ENCODE measurements around the gene PPP1R1B. TPM values are rescaled to one million over a fixed set of nuclear protein-coding genes. Genes with fewer than 3 reads are reported as not detected.

PPP1R1B gene
- total RNA-seq, 1 donor from 2014 or later, result not detected

DNA sequence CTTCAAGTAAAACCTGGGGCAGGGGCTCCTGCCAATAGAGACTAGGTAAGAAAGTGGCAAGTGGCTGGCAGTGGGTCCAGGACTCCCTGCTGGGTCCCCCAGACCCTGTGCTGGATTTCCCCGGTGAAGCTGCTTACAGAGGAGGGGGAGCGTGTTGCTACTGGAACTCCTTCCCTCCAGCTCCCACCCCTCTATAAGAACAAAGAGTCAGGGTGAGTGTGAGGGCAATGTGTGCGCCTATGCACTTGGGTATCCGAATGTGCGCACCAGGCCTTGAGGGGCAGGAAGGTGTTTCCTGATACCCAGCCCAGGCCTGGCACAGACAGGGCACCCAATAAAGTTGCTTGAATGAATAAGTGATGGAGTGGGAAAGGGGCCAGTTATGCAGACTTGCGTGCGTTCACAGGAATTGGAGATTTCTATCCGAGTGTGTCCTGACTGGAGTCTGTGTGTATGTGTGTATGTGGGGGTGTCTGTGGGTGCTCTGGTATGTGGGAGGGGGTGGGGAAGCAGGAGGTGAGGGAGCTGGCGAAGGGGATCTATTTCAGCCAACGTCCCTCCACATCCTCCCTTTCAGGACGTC is 30.7 kb upstream of the PPP1R1B start:
- H3K4me3 Mint-ChIP-seq (ENCODE audit: low read depth), result no peak overlapping the region
- H3K27ac Mint-ChIP-seq, result no peak overlapping the region
- no peak for DNase-seq (ENCODE audit: low spot score, unreplicated experiment)
- peaks cover 1% of the 10 kb centered on the region for H3K36me3 Mint-ChIP-seq (ENCODE audit: insufficient read depth)
- H3K9me3 Mint-ChIP-seq (ENCODE audit: low read depth), result no peaks in the 10 kb centered on the region
- H3K4me1 Mint-ChIP-seq (ENCODE audit: low read depth), result no peaks in the 10 kb centered on the region
- TF ChIP-seq, protein P1, sequence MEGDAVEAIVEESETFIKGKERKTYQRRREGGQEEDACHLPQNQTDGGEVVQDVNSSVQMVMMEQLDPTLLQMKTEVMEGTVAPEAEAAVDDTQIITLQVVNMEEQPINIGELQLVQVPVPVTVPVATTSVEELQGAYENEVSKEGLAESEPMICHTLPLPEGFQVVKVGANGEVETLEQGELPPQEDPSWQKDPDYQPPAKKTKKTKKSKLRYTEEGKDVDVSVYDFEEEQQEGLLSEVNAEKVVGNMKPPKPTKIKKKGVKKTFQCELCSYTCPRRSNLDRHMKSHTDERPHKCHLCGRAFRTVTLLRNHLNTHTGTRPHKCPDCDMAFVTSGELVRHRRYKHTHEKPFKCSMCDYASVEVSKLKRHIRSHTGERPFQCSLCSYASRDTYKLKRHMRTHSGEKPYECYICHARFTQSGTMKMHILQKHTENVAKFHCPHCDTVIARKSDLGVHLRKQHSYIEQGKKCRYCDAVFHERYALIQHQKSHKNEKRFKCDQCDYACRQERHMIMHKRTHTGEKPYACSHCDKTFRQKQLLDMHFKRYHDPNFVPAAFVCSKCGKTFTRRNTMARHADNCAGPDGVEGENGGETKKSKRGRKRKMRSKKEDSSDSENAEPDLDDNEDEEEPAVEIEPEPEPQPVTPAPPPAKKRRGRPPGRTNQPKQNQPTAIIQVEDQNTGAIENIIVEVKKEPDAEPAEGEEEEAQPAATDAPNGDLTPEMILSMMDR (IDR thresholded peaks at IDR 0.05; ENCODE audit: unreplicated experiment), result no peak
- H3K27me3 Mint-ChIP-seq, result peaks cover 92% of the 10 kb centered on the region

DNA sequence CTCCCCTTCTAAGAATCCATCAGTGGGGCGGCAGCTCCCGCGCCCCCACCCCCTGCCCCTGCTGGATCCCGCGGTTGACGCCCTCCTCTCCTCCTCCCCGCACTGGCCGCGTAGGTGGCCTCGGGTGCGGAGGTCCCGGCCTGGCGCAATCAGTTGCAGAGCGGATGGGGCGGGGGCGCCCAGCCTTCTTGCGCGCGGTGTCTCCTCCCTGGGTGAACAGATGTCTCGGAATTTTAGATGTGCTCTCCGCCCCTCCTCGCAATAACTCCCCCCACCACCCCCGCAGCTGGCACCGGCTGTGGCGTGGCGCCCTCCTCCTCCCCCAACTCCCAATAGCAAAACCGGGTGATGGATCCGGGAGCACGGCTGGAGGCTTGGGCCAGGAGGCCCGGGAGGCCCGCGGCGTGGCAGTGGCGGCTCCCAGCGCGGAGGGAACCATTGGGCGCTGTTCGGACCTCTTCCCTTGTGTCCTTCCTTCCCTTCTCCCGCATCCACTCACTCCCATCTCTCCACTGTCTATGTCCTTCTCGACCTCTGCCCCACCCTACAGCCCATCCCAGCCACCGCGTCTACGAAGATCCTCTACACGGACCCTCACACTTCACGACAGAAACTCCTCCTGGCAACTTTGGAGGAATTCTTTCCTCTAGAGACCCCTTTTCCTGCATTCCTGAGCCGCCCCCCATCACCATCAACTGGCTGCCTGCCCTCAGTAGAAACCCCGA is 30.0 kb upstream of the PPP1R1B start:
- Mint-ChIP-seq H3K4me3 (ENCODE audit: low read depth) (no peak overlapping the region), H3K27ac (no peak overlapping the region), H3K4me1 (ENCODE audit: low read depth) (no peaks in the 10 kb centered on the region), H3K36me3 (ENCODE audit: insufficient read depth) (peaks cover 1% of the 10 kb centered on the region), H3K9me3 (ENCODE audit: low read depth) (no peaks in the 10 kb centered on the region), H3K27me3 (peaks cover 92% of the 10 kb centered on the region)
- TF ChIP-seq, protein P1 (IDR thresholded peaks at IDR 0.05; ENCODE audit: unreplicated experiment), result no peak
- DNase-seq (ENCODE audit: low spot score, unreplicated experiment), result no peak

DNA sequence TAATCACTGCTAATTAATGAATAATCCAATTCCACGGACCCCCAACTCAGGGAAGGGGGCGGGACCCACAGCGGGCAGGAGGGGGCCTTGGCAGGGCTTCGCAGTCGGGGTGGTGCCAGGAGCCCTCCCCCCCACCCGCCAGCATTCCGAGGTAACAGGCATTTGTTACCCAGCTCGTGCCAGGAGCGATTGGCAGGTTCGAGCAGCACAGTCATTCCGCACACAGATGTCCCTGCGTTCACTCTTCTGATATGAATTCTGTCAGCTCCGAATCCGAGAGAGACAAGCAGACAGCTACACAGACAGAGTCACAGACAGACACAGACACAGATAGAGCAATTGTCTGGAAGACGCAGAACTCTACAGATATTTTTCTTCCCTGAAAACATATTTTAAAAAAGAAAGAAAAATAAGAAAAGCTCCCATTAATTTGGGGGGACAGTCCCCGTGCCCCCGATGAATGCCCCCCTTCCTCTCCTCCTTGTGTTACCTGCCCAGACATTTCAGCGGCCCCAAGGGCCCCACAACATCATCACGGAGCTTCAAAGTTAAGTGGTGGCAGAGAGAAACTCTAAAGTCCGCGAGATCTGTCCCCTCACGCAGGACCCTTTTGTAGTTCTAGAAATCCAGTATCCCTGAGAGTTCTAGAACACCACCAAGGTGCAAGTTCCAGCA is 29.2 kb upstream of the PPP1R1B start:
- DNase-seq (ENCODE audit: low spot score, unreplicated experiment), result no peak
- Mint-ChIP-seq H3K4me3 (ENCODE audit: low read depth) (no peak overlapping the region), H3K27ac (no peak overlapping the region), H3K4me1 (ENCODE audit: low read depth) (no peaks in the 10 kb centered on the region), H3K36me3 (ENCODE audit: insufficient read depth) (no peaks in the 10 kb centered on the region), H3K9me3 (ENCODE audit: low read depth) (no peaks in the 10 kb centered on the region), H3K27me3 (peaks cover 92% of the 10 kb centered on the region)
- TF ChIP-seq, protein P1 (IDR thresholded peaks at IDR 0.05; ENCODE audit: unreplicated experiment), result no peak

DNA sequence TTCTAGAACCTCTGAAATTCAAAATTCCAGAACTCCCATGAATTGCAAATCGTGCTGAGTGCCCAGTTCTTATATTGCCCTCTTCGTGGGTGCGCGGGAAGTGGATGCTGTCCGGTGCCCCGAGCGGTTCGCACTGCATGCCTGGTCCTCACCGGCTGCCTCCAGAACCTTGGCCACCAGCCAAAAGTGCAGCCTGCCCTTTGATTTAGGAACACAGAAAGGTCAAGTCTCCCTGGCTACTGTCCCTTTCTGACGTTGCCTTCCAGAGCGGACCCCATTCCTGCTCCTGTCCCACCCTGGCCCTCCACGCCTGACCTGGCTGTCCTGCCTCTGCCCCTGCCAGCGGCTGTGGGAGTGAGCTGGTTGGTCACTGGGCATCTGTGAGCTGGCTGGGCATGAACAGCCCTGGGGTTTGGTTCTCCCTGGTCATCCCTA is 28.7 kb upstream of the PPP1R1B start:
- Mint-ChIP-seq H3K36me3 (ENCODE audit: insufficient read depth) (no peaks in the 10 kb centered on the region), H3K27me3 (peaks cover 95% of the 10 kb centered on the region), H3K9me3 (ENCODE audit: low read depth) (no peaks in the 10 kb centered on the region), H3K4me3 (ENCODE audit: low read depth) (no peak overlapping the region), H3K4me1 (ENCODE audit: low read depth) (no peaks in the 10 kb centered on the region), H3K27ac (no peak overlapping the region)
- TF ChIP-seq, protein P1 (IDR thresholded peaks at IDR 0.05; ENCODE audit: unreplicated experiment), result no peak
- no peak for DNase-seq (ENCODE audit: low spot score, unreplicated experiment)

DNA sequence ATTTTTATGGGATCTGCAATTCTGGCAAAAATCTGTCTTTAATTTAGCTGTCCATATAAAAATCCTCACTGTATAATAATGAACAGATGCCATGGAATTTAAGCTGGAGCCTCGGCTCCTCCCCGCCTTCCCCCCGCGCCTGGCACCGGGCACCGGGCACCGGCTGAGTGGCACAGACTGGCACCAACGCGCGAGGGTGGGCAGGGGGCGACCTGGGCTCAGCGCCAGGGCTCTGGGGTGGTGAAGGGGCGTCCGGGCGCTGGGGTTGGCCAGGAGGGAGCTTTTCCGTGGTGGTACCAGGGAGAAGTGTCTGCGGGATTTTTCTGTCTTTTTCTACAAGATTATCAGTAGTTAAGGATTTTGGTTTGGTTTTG is 28.1 kb upstream of the PPP1R1B start:
- no peak overlapping the region for H3K27ac Mint-ChIP-seq
- peaks cover 95% of the 10 kb centered on the region for H3K27me3 Mint-ChIP-seq
- no peaks in the 10 kb centered on the region for H3K36me3 Mint-ChIP-seq (ENCODE audit: insufficient read depth)
- no peak for DNase-seq (ENCODE audit: low spot score, unreplicated experiment)
- TF ChIP-seq, protein P1 (IDR thresholded peaks at IDR 0.05; ENCODE audit: unreplicated experiment), result no peak
- H3K4me1 Mint-ChIP-seq (ENCODE audit: low read depth), result no peaks in the 10 kb centered on the region
- no peaks in the 10 kb centered on the region for H3K9me3 Mint-ChIP-seq (ENCODE audit: low read depth)
- H3K4me3 Mint-ChIP-seq (ENCODE audit: low read depth), result no peak overlapping the region

Data from progenitor cell of endocrine pancreas (in vitro differentiated cells).